GM19463 (cell line): ENCODE results near the gene ZNF816.
"Not testable (repeated sequence)": the region's sequence is repeated elsewhere in the genome, so short reads cannot be mapped to it uniquely, and the experiment has no call there.

ENCODE experiments used
- ATAC-seq: cut with Tn5 transposase; IDR thresholded peaks from one replicate; pipeline ENCODE4 v1.9.1; 2021; ENCODE audit warnings: mild to moderate bottlenecking, moderate library complexity; ENCODE audit not compliant: unreplicated experiment

The ZNF816 gene

DNA sequence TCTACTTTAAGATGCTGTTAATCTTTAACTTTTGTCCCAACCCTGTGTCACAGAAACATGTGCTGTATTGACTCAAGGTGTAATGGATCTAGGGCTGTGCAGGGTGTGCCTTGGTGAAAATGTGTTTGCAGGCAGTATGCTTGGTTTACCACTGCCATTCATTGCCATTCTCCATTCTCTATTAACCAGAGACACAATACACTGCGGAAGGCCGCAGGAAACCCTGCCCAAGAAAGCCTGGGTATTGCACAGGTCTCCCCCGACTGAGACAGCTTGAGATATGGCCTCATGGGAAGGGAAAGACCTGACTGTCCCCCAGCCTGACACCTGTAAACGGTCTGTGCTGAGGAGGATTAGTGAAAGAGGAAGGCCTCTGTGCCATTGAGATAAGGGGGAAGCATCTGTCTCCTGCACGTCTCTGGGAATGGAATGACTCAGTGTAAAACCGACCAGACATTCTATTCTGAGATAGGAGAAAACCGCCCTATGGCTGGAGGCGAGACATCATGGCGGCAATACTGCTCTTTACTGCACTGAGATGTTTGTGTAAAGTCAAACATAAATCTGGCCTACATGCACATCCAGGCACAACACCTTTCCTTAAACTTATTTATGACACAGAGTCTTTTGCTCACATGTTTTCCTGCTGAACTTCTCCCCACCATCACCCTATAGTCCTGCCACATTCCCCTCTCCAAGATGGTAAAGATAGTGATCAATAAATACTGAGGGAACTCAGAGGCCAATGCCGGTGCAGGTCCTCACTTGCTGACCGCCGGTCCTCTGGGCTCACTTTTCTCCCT lies 26.3 kb downstream of the ZNF816 start:
- ATAC-seq, result no peak

DNA sequence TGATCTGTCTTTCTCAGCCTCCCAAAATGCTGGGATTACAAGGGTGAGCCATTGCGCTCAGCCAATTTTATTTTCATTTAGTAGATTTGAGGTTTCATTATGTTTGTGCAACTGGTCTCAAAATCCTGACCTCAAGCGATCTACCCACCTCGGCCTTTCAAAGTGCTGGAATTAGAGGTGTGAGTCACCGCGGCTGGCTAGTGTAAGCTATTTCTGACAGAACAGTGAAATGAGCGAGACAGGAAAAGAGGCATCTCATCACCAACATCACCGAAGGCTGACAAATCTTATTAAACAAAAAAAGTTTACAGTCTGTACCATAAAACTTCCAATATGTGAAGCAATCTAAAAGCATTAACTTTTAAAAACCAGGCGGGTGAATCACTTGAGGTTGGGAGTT lies 27.2 kb downstream of the ZNF816 start:
- ATAC-seq, result no peak

DNA sequence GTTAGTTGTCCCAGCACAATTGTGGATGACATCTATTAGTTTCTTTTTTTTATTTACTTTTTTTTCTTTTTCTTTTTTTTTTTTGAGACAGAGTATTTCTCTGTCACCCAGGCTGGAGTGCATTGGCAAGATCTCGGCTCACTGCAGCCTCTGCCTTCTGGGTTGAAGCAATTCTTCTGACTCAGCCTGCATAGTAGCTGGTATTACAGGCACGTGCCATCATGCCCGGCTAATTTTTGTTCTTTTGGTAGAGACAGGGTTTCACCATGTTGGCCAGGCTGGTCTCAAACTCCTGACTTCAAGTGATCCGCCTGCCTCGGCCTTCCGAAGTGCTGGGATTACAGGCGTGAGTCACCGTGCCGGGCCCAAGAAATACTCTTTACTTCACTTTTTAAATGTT lies 38.0 kb downstream of the ZNF816 start:
- not testable (repeated sequence) for ATAC-seq

DNA sequence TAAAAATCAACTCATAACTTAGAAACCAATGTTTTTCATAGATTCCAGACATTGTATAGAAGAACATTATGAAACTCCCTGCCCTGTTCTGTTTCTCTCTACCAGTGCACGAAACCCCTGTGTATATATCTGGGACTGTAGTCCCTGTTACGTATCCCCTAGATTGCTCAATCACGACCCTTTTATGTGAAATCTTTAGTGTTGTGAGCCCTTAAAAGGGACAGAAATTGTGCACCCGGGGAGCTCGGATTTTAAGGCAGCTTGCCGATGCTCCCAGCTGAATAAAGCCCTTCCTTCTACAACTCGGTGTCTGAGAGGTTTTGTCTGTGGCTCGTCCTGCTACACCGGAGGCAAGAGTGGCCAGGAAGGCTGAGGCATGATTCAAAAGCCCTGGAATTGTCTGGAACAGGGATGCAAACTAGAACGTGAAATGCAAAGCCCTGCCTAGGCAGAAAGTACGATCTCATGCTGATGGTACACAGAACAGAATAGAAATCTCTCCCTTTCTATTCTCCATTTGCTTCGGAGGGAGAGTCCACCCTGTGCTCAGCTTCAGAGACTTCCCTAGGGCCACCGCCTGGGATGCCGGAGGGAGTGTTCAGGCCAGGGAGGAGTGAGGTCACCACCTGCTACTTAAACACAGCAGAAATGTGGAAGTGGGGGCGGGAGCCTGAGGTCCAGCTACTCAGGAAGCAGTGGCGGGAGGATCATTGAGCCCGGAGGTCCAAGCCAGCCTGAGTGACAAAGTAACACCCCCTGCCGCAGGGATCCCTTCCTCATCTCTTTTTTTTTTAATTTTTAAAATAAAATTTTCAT lies 38.7 kb downstream of the ZNF816 start:
- no peak for ATAC-seq

DNA sequence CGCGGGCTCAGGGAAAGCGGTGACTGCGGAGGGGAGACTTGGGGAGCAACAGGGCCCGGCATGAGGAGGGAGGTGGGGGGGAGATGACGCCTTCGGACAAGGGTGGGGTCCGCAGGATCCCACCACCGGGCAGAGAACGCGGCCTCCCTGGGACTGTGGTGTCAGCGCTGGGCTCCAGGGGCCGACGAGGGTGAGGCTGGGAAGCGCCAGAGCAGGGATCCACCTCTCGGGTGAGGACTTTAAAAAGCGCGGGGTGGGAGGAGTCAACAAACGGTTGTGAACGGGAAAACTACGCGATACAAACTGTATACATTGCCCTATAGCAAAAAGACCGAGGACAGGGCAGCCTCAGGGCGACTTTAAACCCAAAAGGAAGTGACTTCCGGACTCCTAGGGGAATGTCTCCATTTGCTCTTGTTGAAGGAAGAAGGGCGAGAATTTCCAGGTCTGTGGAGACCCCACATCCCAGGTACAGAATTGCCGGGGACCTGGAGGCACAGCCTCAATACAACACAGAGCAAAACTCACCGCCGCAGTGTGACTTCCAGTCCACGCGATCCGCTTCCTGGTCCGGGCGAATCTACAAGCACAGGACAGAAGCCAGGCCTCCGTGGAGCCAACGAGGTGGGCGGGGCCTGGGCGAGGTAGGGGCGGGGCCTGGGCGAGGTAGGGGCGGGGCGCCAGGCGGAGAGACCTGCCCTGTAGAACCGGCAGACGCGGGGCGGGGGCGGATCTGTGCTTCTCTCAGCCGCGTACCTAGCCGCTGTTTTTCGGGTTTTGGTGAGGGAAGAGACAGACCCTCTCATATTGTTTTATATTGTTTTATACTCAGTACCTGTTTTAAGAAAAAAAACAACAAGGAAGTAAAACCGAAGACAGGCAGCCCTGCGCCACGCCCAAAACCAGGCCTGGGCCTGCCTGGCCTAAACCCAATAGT lies 39.6 kb downstream of the ZNF816 start, which contains the start of gene ZNF888:
TSS of gene ZNF888 (minus strand) at position 588 of the 937 bp plus-strand sequence. CDS start 5,555 bp downstream, outside the sequence.
- ATAC-seq, result peak; percentile 97

DNA sequence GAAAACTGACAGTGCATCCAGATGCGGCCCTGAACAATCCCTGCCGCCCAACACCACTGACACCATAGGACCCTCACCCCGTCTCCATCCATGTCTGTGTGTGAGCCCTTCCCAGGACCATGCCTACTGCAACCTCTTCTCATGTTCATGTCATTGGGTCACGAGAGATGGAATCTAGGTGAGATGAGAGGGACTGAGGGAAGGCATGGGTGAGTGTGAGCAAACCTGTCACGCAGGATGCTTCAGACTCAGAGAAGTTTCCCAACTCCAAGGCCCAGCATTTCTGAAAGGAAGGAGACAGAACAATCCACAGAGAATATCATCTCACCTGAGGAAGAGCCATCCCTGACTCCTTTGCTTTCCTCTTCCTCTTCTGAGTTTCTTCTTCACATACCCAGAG lies 45.1 kb downstream of the ZNF816 start:
- ATAC-seq, result no peak

DNA sequence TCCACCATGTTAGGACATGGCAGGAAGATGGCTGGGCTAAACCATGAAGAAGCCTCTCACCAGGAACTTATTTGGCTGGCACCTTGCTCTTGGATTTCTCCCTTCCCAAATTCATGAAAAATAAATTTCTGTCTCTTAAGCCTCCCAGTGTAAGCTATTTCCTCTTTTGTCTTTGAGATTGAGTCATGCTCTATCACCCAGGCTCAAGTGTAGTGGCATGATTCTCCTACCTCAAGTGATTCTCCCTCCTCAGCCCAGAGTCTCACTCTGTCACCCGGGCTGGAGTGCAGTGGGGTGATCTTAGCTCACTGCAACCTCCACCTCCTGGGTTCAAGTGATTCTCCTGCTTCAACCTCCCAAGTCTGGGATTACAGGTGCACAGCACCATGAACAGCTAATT lies 52.0 kb downstream of the ZNF816 start:
- no peak for ATAC-seq

DNA sequence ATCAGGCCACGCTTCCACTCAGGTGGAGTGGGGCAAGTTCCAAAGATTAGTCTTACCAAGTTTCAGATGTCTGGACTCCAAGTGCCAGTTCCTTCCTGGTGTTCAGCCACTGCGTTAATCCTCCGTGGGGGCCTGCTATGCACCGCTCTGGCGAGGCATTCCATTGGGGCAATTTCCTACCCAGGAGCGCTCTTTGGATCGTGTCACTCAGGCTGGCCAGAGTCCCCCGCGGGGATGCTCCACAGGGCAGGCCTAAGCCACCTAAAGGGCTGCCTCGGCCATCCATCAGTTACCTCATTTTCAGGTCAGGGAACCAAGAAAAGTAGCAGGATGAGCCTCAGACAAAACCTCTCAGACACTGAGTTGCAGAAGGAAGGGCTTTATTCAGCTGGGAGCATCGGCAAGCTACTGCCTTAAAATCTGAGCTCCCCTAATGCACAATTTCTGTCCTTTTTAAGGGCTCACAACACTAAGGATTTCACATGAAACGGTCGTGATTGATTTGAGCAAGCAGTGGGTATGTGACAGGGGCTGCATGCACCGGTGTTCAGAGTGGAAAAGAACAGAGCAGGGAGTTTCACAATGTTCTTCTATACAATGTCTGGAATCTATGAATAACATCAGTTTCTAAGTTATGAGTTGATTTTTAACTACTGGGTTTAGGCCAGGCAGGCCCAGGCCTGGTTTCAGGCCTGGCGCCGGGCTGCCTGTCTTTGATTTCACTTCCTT lies 58.5 kb downstream of the ZNF816 start:
- not testable (repeated sequence) for ATAC-seq

DNA sequence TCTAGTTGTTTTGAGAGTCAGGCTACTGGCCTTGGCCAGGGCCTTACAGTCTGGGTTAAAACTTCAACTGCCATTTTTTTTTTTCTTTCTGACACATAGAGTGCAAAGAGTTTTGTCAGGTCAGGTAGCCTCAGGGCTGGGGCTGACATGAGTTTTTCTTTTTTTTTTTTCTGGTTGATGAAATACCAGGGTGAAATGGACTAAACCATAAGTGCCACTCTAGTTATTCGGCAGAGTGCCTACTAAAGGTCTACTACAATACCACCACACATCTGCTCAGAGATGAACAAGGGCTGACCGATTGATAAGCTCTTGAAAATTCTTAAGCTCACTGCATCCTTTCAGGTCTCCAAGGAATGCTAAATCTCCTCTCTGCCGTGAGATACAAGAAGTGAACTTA lies 60.8 kb downstream of the ZNF816 start:
- no peak for ATAC-seq
